ENCODE results near the gene BTBD9. TPM values are rescaled to one million over a fixed set of nuclear protein-coding genes. Genes with fewer than 3 reads are reported as not detected.

Gene BTBD9
- polyA plus RNA-seq, 1 donor (not counting 4 experiments of a cell fraction or from before 2014, with no cell fraction given) = 6.8 TPM

- no peak overlapping the region for H3K27ac ChIP-seq (ENCODE audit: control insufficient read depth, insufficient read depth, low read length)
- H3K4me2 ChIP-seq (ENCODE audit: control insufficient read depth, extremely low read depth, insufficient read depth, low read depth, low read length) = no peak overlapping the region
- H3K4me1 ChIP-seq (ENCODE audit: control insufficient read depth, extremely low read depth, insufficient read depth, low read length) = no peaks in the 10 kb centered on the region
- FAIRE-seq (no peak), DNase-seq (ENCODE audit: low read depth, low spot score) (no peak)
- H3K9ac ChIP-seq (ENCODE audit: control insufficient read depth, extremely low read depth, insufficient read depth, low read length) = no peak overlapping the region
- no peak overlapping the region for H2AFZ ChIP-seq (ENCODE audit: control insufficient read depth, low read length)
- H3K9me1 ChIP-seq (ENCODE audit: control insufficient read depth, extremely low read depth, insufficient read depth, low read length) = no peaks in the 10 kb centered on the region
- no peaks in the 10 kb centered on the region for H3K27me3 ChIP-seq (ENCODE audit: control insufficient read depth, extremely low read depth, insufficient read depth, low read length)
- TF ChIP-seq CTCF (optimal IDR thresholded peaks at IDR 0.05 in 1 of 3, IDR thresholded peaks at IDR 0.05 in 1 of 3, conservative IDR thresholded peaks at IDR 0.05 in 1 of 3; ENCODE audit: extremely low read depth in 1 of 3, insufficient read depth in 2 of 3, low read length in 3 of 3) (no peak), EZH2 (IDR thresholded peaks at IDR 0.05; ENCODE audit: low read length) (no peak)
- H4K20me1 ChIP-seq (ENCODE audit: control insufficient read depth, extremely low read depth, insufficient read depth, low read length) = no peaks in the 10 kb centered on the region
- no peak overlapping the region for H3K4me3 ChIP-seq (ENCODE audit: control insufficient read depth in 2 of 3, extremely low read depth in 1 of 3, insufficient read depth in 2 of 3, low read depth in 1 of 3, low read length in 3 of 3)
- H3K9me3 ChIP-seq (ENCODE audit: control insufficient read depth, low read depth, low read length) = no peaks in the 10 kb centered on the region
- H3K36me3 ChIP-seq (ENCODE audit: control insufficient read depth in 2 of 2, extremely low read depth in 1 of 2, insufficient read depth in 2 of 2, low read length in 2 of 2) = no peaks in the 10 kb centered on the region
- dilution Hi-C loops (cut with MboI; ENCODE audit: extremely low pct_ligation_motif_present, low sequenced_read_pairs) = no loop called here
- no peaks in the 10 kb centered on the region for H3K79me2 ChIP-seq (ENCODE audit: control insufficient read depth, insufficient read depth, low read length)
These were observed 275.0 kb downstream of the BTBD9 start for GRCh38 chr6:38364775-38365174.

- no peaks in the 10 kb centered on the region for H3K36me3 ChIP-seq (ENCODE audit: control insufficient read depth in 2 of 2, extremely low read depth in 1 of 2, insufficient read depth in 2 of 2, low read length in 2 of 2)
- TF ChIP-seq CTCF (optimal IDR thresholded peaks at IDR 0.05 in 1 of 3, IDR thresholded peaks at IDR 0.05 in 1 of 3, conservative IDR thresholded peaks at IDR 0.05 in 1 of 3; ENCODE audit: extremely low read depth in 1 of 3, insufficient read depth in 2 of 3, low read length in 3 of 3) (no peak), EZH2 (IDR thresholded peaks at IDR 0.05; ENCODE audit: low read length) (no peak)
- DNase-seq (ENCODE audit: low read depth, low spot score) (no peak), FAIRE-seq (no peak)
- H2AFZ ChIP-seq (ENCODE audit: control insufficient read depth, low read length) = no peak overlapping the region
- no peak overlapping the region for H3K27ac ChIP-seq (ENCODE audit: control insufficient read depth, insufficient read depth, low read length)
- H3K27me3 ChIP-seq (ENCODE audit: control insufficient read depth, extremely low read depth, insufficient read depth, low read length) = no peaks in the 10 kb centered on the region
- no peaks in the 10 kb centered on the region for H3K79me2 ChIP-seq (ENCODE audit: control insufficient read depth, insufficient read depth, low read length)
- no peaks in the 10 kb centered on the region for H3K4me1 ChIP-seq (ENCODE audit: control insufficient read depth, extremely low read depth, insufficient read depth, low read length)
- H4K20me1 ChIP-seq (ENCODE audit: control insufficient read depth, extremely low read depth, insufficient read depth, low read length) = no peaks in the 10 kb centered on the region
- dilution Hi-C loops (cut with MboI; ENCODE audit: extremely low pct_ligation_motif_present, low sequenced_read_pairs) = no loop called here
- H3K9me3 ChIP-seq (ENCODE audit: control insufficient read depth, low read depth, low read length) = no peaks in the 10 kb centered on the region
- no peak overlapping the region for H3K4me2 ChIP-seq (ENCODE audit: control insufficient read depth, extremely low read depth, insufficient read depth, low read depth, low read length)
- no peak overlapping the region for H3K4me3 ChIP-seq (ENCODE audit: control insufficient read depth in 2 of 3, extremely low read depth in 1 of 3, insufficient read depth in 2 of 3, low read depth in 1 of 3, low read length in 3 of 3)
- H3K9me1 ChIP-seq (ENCODE audit: control insufficient read depth, extremely low read depth, insufficient read depth, low read length) = no peaks in the 10 kb centered on the region
- H3K9ac ChIP-seq (ENCODE audit: control insufficient read depth, extremely low read depth, insufficient read depth, low read length) = no peak overlapping the region
These were observed 275.6 kb downstream of the BTBD9 start for GRCh38 chr6:38364127-38364526.
